WTC11 (cell line): ENCODE measurements around the gene SPNS3. TPM values are rescaled to one million over a fixed set of nuclear protein-coding genes. Genes with fewer than 3 reads are reported as not detected.

Experiments
- ATAC-seq: fragments of 200-7000 bp; cut with Tn5 transposase; 2 replicates; pipeline ENCODE4 v1.10.0; 2021; ENCODE audit warnings: mild to moderate bottlenecking, moderate library complexity
- CTCF ChIA-PET: fragments of 300-600 bp; sonication (Branson Sonifier 250); formaldehyde crosslinking; loops from one replicate; lab custom pipeline; 2021; ENCODE audit warnings: antibody characterized with exemption; lab: Charles Lee
- POLR2A ChIA-PET: fragments of 350-600 bp; sonication (Branson Sonifier 250); formaldehyde crosslinking; loops from one replicate; lab custom pipeline; 2021; ENCODE audit warnings: antibody characterized with exemption; lab: Charles Lee
- DNase-seq: peaks from one replicate; pipeline ENCODE4 v3.0.0; 2021; ENCODE audit warnings: low spot score
- H3K27ac Mint-ChIP-seq: 2 replicates; pipeline ENCODE4 v1.8.0; 2021; ENCODE audit warnings: mixed read lengths
- H3K27me3 Mint-ChIP-seq: 2 replicates; pipeline ENCODE4 v1.8.0; 2021; ENCODE audit warnings: low read depth, mild to moderate bottlenecking, moderate library complexity, mixed read lengths
- H3K36me3 Mint-ChIP-seq: 2 replicates; pipeline ENCODE4 v1.8.0; 2021; ENCODE audit warnings: mixed read lengths
- H3K4me1 Mint-ChIP-seq: 2 replicates; pipeline ENCODE4 v1.8.0; 2022; ENCODE audit warnings: mixed read lengths
- H3K4me3 Mint-ChIP-seq: 2 replicates; pipeline ENCODE4 v1.8.0; 2021; ENCODE audit warnings: mild to moderate bottlenecking, moderate library complexity, mixed read lengths
- H3K9me3 Mint-ChIP-seq: 2 replicates; pipeline ENCODE4 v1.8.0; 2021; ENCODE audit warnings: mixed read lengths
- ATF3 ChIP-seq: sonication (generic); formaldehyde crosslinking; conservative IDR thresholded peaks from 2 replicates; pipeline ENCODE4 v1.8.1; 2022; ENCODE audit warnings: mild to moderate bottlenecking, missing genetic modification reagents
- CREB1 ChIP-seq: sonication (generic); formaldehyde crosslinking; IDR thresholded peaks from 2 replicates; pipeline ENCODE4 v1.8.0; 2023; ENCODE audit warnings: mild to moderate bottlenecking, missing genetic modification reagents
- ELF4 ChIP-seq: sonication (generic); formaldehyde crosslinking; IDR thresholded peaks from 2 replicates; pipeline ENCODE4 v1.8.1; 2022; ENCODE audit warnings: low read depth, mild to moderate bottlenecking, moderate library complexity, missing genetic modification reagents
- FOXJ3 ChIP-seq: sonication (generic); formaldehyde crosslinking; IDR thresholded peaks from 2 replicates; pipeline ENCODE4 v1.9.0; 2021; ENCODE audit warnings: missing genetic modification reagents, mild to moderate bottlenecking, borderline replicate concordance
- GABPB1 ChIP-seq: sonication (generic); formaldehyde crosslinking; IDR thresholded peaks from 2 replicates; pipeline ENCODE4 v1.8.1; 2023; ENCODE audit warnings: mild to moderate bottlenecking, missing genetic modification reagents
- HMGA2 ChIP-seq: fragments of 250-450 bp; sonication (Bioruptor Pico); IDR thresholded peaks from 2 replicates; pipeline ENCODE4 v1.4.0; 2021; ENCODE audit warnings: mild to moderate bottlenecking, moderate library complexity
- IRF2 ChIP-seq: sonication (generic); formaldehyde crosslinking; IDR thresholded peaks from 2 replicates; pipeline ENCODE4 v1.8.0; 2022; ENCODE audit warnings: low read depth, missing genetic modification reagents, borderline replicate concordance
- JAZF1 ChIP-seq: fragments of 250-450 bp; sonication (Bioruptor Pico); IDR thresholded peaks from 2 replicates; pipeline ENCODE4 v1.9.0; 2021; ENCODE audit warnings: moderate library complexity, mild to moderate bottlenecking, inconsistent platforms
- NR2C2 ChIP-seq: sonication (generic); formaldehyde crosslinking; IDR thresholded peaks from 2 replicates; pipeline ENCODE4 v1.8.0; 2022; ENCODE audit warnings: mild to moderate bottlenecking, missing genetic modification reagents
- RELA ChIP-seq: sonication (generic); formaldehyde crosslinking; IDR thresholded peaks from 2 replicates; pipeline ENCODE4 v1.8.1; 2022; ENCODE audit warnings: missing genetic modification reagents, mild to moderate bottlenecking, borderline replicate concordance
- TCF7 ChIP-seq: sonication (generic); formaldehyde crosslinking; IDR thresholded peaks from 2 replicates; pipeline ENCODE4 v1.8.0; 2022; ENCODE audit warnings: mild to moderate bottlenecking, low read depth, missing genetic modification reagents, moderate library complexity
- TP53 ChIP-seq: sonication (generic); formaldehyde crosslinking; IDR thresholded peaks from 2 replicates; pipeline ENCODE4 v1.8.1; 2023; ENCODE audit warnings: mild to moderate bottlenecking, missing genetic modification reagents
- ZNF232 ChIP-seq: sonication (generic); formaldehyde crosslinking; IDR thresholded peaks from 2 replicates; pipeline ENCODE4 v1.8.0; 2022; ENCODE audit warnings: mild to moderate bottlenecking, missing genetic modification reagents
- ZNF317 ChIP-seq: sonication (generic); formaldehyde crosslinking; IDR thresholded peaks from 2 replicates; pipeline ENCODE4 v1.8.1; 2023; ENCODE audit warnings: low read depth, mild to moderate bottlenecking, moderate library complexity, missing genetic modification reagents, borderline replicate concordance
- ZNF416 ChIP-seq: fragments of 250-450 bp; sonication (Bioruptor Pico); IDR thresholded peaks from 2 replicates; pipeline ENCODE4 v1.9.0; 2021; ENCODE audit warnings: mild to moderate bottlenecking, inconsistent platforms
- total RNA-seq: library from RNA; stranded (reverse); gene quantifications from 3 replicates; pipeline ENCODE4 v1.2.3, GENCODE V29; 2021
- TF ChIP-seq, protein P1 (sequence below): sonication (generic); formaldehyde crosslinking; IDR thresholded peaks from 2 replicates; pipeline ENCODE4 v1.8.1; 2022; ENCODE audit warnings: mild to moderate bottlenecking, missing genetic modification reagents, moderate library complexity, borderline replicate concordance
- TF ChIP-seq, protein P2 (sequence below): sonication (generic); formaldehyde crosslinking; IDR thresholded peaks from 2 replicates; pipeline ENCODE4 v1.8.0; 2022; ENCODE audit warnings: mild to moderate bottlenecking, missing genetic modification reagents
- TF ChIP-seq, protein P3 (sequence below): sonication (generic); formaldehyde crosslinking; IDR thresholded peaks from 2 replicates; pipeline ENCODE4 v1.8.1; 2023; ENCODE audit warnings: mild to moderate bottlenecking, missing genetic modification reagents, borderline replicate concordance
- TF ChIP-seq, protein P4 (sequence below): sonication (generic); formaldehyde crosslinking; IDR thresholded peaks from 2 replicates; pipeline ENCODE4 v1.8.1; 2023; ENCODE audit warnings: mild to moderate bottlenecking, missing genetic modification reagents, moderate library complexity

The SPNS3 gene
- total RNA-seq, 1 experiment from 2014 or later = not detected

- TF ChIP-seq ZNF317 (CRISPR knock-in tag) (no peak), GABPB1 (CRISPR knock-in tag) (no peak)
Observed at GRCh38 chr17:4425398-4425797, 8.3 kb upstream of the SPNS3 start (continued).

- Mint-ChIP-seq H3K27ac (no peak overlapping the region), H3K4me1 (no peaks in the 10 kb centered on the region), H3K9me3 (no peaks in the 10 kb centered on the region), H3K27me3 (no peaks in the 10 kb centered on the region; the same call in 1 of the 2 replicates), H3K36me3 (no peaks in the 10 kb centered on the region), H3K4me3 (no peak overlapping the region)
- ChIA-PET POLR2A (no interaction called here), CTCF (interaction anchor here (0.9 kb wide), 1 partner anchor 226 kb away, joined by 4 read pairs; no protein-coding TSS in a partner anchor)
- ATAC-seq = no peak
- DNase-seq = no peak
- TF ChIP-seq NR2C2 (CRISPR knock-in tag) (no peak), IRF2 (CRISPR knock-in tag) (no peak), ELF4 (CRISPR knock-in tag) (no peak), ZNF416 (CRISPR knock-in tag) (no peak), FOXJ3 (no peak), TCF7 (CRISPR knock-in tag) (no peak), TP53 (CRISPR knock-in tag) (no peak), RELA (no peak), CREB1 (no peak), ATF3 (no peak), ZNF232 (CRISPR knock-in tag) (no peak), HMGA2 (CRISPR knock-in tag) (no peak), JAZF1 (CRISPR knock-in tag) (no peak)
- TF ChIP-seq, protein P1, sequence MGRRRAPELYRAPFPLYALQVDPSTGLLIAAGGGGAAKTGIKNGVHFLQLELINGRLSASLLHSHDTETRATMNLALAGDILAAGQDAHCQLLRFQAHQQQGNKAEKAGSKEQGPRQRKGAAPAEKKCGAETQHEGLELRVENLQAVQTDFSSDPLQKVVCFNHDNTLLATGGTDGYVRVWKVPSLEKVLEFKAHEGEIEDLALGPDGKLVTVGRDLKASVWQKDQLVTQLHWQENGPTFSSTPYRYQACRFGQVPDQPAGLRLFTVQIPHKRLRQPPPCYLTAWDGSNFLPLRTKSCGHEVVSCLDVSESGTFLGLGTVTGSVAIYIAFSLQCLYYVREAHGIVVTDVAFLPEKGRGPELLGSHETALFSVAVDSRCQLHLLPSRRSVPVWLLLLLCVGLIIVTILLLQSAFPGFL = no peak
- TF ChIP-seq, protein P2, sequence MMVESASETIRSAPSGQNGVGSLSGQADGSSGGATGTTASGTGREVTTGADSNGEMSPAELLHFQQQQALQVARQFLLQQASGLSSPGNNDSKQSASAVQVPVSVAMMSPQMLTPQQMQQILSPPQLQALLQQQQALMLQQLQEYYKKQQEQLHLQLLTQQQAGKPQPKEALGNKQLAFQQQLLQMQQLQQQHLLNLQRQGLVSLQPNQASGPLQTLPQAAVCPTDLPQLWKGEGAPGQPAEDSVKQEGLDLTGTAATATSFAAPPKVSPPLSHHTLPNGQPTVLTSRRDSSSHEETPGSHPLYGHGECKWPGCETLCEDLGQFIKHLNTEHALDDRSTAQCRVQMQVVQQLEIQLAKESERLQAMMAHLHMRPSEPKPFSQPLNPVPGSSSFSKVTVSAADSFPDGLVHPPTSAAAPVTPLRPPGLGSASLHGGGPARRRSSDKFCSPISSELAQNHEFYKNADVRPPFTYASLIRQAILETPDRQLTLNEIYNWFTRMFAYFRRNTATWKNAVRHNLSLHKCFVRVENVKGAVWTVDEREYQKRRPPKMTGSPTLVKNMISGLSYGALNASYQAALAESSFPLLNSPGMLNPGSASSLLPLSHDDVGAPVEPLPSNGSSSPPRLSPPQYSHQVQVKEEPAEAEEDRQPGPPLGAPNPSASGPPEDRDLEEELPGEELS (CRISPR knock-in tag) = no peak
- TF ChIP-seq, protein P3, sequence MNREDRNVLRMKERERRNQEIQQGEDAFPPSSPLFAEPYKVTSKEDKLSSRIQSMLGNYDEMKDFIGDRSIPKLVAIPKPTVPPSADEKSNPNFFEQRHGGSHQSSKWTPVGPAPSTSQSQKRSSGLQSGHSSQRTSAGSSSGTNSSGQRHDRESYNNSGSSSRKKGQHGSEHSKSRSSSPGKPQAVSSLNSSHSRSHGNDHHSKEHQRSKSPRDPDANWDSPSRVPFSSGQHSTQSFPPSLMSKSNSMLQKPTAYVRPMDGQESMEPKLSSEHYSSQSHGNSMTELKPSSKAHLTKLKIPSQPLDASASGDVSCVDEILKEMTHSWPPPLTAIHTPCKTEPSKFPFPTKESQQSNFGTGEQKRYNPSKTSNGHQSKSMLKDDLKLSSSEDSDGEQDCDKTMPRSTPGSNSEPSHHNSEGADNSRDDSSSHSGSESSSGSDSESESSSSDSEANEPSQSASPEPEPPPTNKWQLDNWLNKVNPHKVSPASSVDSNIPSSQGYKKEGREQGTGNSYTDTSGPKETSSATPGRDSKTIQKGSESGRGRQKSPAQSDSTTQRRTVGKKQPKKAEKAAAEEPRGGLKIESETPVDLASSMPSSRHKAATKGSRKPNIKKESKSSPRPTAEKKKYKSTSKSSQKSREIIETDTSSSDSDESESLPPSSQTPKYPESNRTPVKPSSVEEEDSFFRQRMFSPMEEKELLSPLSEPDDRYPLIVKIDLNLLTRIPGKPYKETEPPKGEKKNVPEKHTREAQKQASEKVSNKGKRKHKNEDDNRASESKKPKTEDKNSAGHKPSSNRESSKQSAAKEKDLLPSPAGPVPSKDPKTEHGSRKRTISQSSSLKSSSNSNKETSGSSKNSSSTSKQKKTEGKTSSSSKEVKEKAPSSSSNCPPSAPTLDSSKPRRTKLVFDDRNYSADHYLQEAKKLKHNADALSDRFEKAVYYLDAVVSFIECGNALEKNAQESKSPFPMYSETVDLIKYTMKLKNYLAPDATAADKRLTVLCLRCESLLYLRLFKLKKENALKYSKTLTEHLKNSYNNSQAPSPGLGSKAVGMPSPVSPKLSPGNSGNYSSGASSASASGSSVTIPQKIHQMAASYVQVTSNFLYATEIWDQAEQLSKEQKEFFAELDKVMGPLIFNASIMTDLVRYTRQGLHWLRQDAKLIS (CRISPR knock-in tag) = no peak
- TF ChIP-seq, protein P4, sequence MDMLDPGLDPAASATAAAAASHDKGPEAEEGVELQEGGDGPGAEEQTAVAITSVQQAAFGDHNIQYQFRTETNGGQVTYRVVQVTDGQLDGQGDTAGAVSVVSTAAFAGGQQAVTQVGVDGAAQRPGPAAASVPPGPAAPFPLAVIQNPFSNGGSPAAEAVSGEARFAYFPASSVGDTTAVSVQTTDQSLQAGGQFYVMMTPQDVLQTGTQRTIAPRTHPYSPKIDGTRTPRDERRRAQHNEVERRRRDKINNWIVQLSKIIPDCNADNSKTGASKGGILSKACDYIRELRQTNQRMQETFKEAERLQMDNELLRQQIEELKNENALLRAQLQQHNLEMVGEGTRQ (CRISPR knock-in tag) = no peak
Observed at GRCh38 chr17:4426499-4427208, 7.1 kb upstream of the SPNS3 start.
